Left kidney (tissue), 8 donors: ENCODE measurements around the gene HSD17B13. TPM values are rescaled to one million over a fixed set of nuclear protein-coding genes. Genes with fewer than 3 reads are reported as not detected.
"Not testable (repeated sequence)": the region's sequence is repeated elsewhere in the genome, so short reads cannot be mapped to it uniquely, and the experiment has no call there.

ENCODE experiments used
- DNase-seq: peaks from one replicate; pipeline ENCODE4 v3.0.0-alpha.2; 2013
- long read RNA-seq, 8 donors: transcript quantifications; one replicate each; lab custom pipeline, GENCODE V29; 2026
- polyA plus RNA-seq: library from polyadenylated mRNA; unstranded; fragments of 120-200 nt; gene quantifications from one replicate; pipeline ENCODE4 v1.2.1, GENCODE V29; 2013; ENCODE audit not compliant: insufficient read length

The HSD17B13 gene
- polyA plus RNA-seq: 0.71 TPM
- long read RNA-seq, donor 1: 0 reads
- long read RNA-seq, donor 2: 0 reads
- long read RNA-seq, donor 3: 0 reads
- long read RNA-seq, donor 4: 0 reads
- long read RNA-seq, donor 5: 0 reads
- long read RNA-seq, donor 6: 0 reads
- long read RNA-seq, donor 7: 0 reads
- long read RNA-seq, donor 8: 0 reads

GRCh38 chr4:87322754-87323153 is at the start of gene HSD17B13:
Gene HSD17B13, minus strand, starts transcription at chr4:87322882. Its CDS starts 41 bp downstream, at chr4:87322841.
- no peak for DNase-seq

- DNase-seq: no peak
These were observed 47.4 kb upstream of the HSD17B13 start for GRCh38 chr4:87370068-87370467.

- no peak for DNase-seq
These were observed 44.0 kb upstream of the HSD17B13 start for GRCh38 chr4:87366521-87367162.

GRCh38 chr4:87365348-87365747 is 42.7 kb upstream of the HSD17B13 start:
- no peak for DNase-seq

GRCh38 chr4:87363552-87363951 is 40.9 kb upstream of the HSD17B13 start:
- DNase-seq: no peak

GRCh38 chr4:87360338-87360935 is 37.8 kb upstream of the HSD17B13 start:
- DNase-seq: no peak

DNA sequence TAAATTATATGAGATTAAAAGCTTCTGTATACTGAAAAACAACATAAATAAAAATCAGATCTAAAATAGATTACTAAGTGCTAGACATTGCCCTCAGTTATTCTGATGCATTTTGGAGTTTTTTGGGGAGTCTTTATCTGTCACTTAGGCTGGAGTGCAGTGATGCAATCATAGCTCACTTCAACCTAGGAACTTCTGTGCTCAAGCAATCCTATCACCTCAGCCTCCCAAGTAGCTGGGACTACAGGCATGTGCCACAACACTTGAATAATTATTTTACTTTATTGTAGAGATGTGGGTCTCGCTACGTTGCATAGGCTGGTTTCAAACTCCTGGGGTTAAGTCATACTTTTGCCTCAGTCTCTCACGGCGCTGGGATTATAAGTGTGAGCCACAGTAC is 36.6 kb upstream of the HSD17B13 start:
- DNase-seq: no peak

GRCh38 chr4:87356832-87357526 is 34.3 kb upstream of the HSD17B13 start:
- DNase-seq: no peak

- DNase-seq: no peak
These were observed 31.8 kb upstream of the HSD17B13 start for GRCh38 chr4:87354168-87355102.

GRCh38 chr4:87353592-87353991 is 30.9 kb upstream of the HSD17B13 start:
- no peak for DNase-seq

- DNase-seq: no peak
These were observed 22.5 kb upstream of the HSD17B13 start for GRCh38 chr4:87345139-87345538.

DNA sequence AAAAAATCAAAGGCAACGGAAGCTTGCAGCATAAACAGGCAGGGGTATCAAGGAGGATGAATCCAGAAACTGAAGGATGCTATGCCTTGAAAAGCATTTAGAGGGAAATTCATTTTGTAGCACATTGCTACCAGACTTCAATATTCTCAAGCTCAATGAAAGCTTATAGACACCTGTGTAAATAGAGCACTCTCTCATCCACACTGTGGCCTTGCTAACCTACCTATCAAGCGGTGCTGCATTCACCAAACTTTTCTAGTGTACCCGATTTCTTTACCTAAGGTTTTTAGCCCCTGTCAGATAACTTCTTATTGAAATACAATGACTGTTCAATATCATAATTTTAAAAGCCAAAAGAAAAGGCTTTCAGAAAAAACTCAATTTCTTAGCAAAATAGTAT is 20.2 kb upstream of the HSD17B13 start:
- DNase-seq: no peak

GRCh38 chr4:87341954-87342635 is 19.4 kb upstream of the HSD17B13 start:
- DNase-seq: not testable (repeated sequence)

GRCh38 chr4:87339440-87339839 is 16.8 kb upstream of the HSD17B13 start:
- no peak for DNase-seq

- no peak for DNase-seq
These were observed 14.7 kb upstream of the HSD17B13 start for GRCh38 chr4:87337361-87337760.

GRCh38 chr4:87333267-87333666 is 10.6 kb upstream of the HSD17B13 start:
- no peak for DNase-seq

GRCh38 chr4:87330761-87331160 is 8.1 kb upstream of the HSD17B13 start:
- no peak for DNase-seq

DNA sequence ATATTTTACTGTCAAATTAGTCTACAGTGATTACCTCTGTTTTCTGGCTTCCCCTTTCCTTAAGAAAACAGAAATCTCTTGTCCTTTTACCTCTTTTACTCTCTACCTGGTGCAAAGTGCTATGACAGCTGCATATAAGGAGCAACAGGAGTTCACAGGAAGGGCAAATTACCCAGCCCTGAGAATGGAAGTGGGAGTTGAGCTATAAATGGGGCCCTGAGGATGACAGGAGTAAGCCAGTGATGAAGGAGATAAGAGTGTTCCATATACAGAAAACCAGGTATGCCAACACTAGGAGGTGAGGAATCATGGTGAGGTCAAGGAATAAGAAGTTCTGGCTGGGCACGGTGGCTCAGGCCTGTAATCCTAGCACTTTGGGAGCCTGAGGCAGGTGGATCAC is 4.5 kb upstream of the HSD17B13 start:
- no peak for DNase-seq

- no peak for DNase-seq
These were observed 3.8 kb upstream of the HSD17B13 start for GRCh38 chr4:87326460-87326859.

- no peak for DNase-seq
These were observed 794 bp downstream of the HSD17B13 start for GRCh38 chr4:87321888-87322287.

DNA sequence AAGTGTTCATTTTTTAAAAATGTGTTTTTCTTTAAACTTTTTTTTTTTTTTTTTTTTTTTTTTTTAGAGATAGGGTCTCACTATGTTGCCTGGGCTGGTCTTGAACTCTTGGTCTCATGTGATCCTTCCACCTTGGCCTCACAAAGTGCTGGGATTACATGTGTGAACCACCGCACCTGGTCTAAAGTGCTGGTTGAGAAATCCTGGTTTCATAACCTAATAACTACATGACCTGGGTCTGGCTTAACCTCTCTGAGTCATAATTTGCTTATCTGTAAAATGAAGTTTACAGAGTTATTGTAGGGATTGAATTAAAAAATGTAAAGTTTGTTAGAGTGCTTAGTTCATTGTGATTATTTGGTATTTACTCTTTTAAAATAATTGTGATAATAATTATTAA is 5.2 kb downstream of the HSD17B13 start:
- no peak for DNase-seq
